HepG2 (cell line): ENCODE results near the gene MCFD2. TPM values are rescaled to one million over a fixed set of nuclear protein-coding genes. Genes with fewer than 3 reads are reported as not detected.

ENCODE experiments used
- AKNA ChIP-seq: sonication (generic); formaldehyde crosslinking; IDR thresholded peaks from 2 replicates; pipeline ENCODE4 v1.4.0; 2020; ENCODE audit warnings: missing genetic modification reagents, borderline replicate concordance
- ATM ChIP-seq: fragments of 450-650 bp; IDR thresholded peaks from 2 replicates; pipeline ENCODE4 v1.7.1; 2017; ENCODE audit warnings: mild to moderate bottlenecking, borderline replicate concordance
- CBFB ChIP-seq: sonication (generic); formaldehyde crosslinking; IDR thresholded peaks from 2 replicates; pipeline ENCODE4 v1.4.0; 2020; ENCODE audit warnings: missing genetic modification reagents
- CC2D1A ChIP-seq: sonication (generic); formaldehyde crosslinking; IDR thresholded peaks from 2 replicates; pipeline ENCODE4 v1.8.1; 2023; ENCODE audit warnings: mild to moderate bottlenecking, missing genetic modification reagents
- DPF2 ChIP-seq: sonication (generic); formaldehyde crosslinking; IDR thresholded peaks from 2 replicates; pipeline ENCODE4 v1.4.0; 2020; ENCODE audit warnings: mild to moderate bottlenecking, low read depth, missing genetic modification reagents, borderline replicate concordance
- E2F2 ChIP-seq: sonication (generic); formaldehyde crosslinking; IDR thresholded peaks from 2 replicates; pipeline ENCODE4 v1.4.0; 2020; ENCODE audit warnings: missing genetic modification reagents, borderline replicate concordance
- FOXK2 ChIP-seq: fragments of 450-650 bp; IDR thresholded peaks from 2 replicates; pipeline ENCODE4 v1.6.1; 2016
- MIER3 ChIP-seq: IDR thresholded peaks from 2 replicates; pipeline ENCODE4 v1.6.1; 2016; ENCODE audit warnings: missing compliant biosample characterization, borderline replicate concordance
- MYC ChIP-seq: sonication (generic); formaldehyde crosslinking; IDR thresholded peaks from 2 replicates; pipeline ENCODE4 v1.9.0; 2021; ENCODE audit warnings: missing genetic modification reagents, borderline replicate concordance
- NR2F1 ChIP-seq, 2 experiments: fragments of 450-650 bp in 1 of 2; formaldehyde crosslinking in 1 of 2; IDR thresholded peaks; 2 replicates each; pipeline versions ENCODE4 v1.5.0 to v1.6.1; 2016 to 2020; ENCODE audit warnings: mild to moderate bottlenecking in 1 of 2, missing compliant biosample characterization in 1 of 2, missing genetic modification reagents in 1 of 2, moderate library complexity in 1 of 2
- PBX2 ChIP-seq: IDR thresholded peaks from 2 replicates; pipeline ENCODE4 v1.6.1; 2016; ENCODE audit warnings: control low read depth
- SAFB2 ChIP-seq: sonication (generic); formaldehyde crosslinking; IDR thresholded peaks from 2 replicates; pipeline ENCODE4 v1.5.1; 2020; ENCODE audit warnings: missing genetic modification reagents, low read depth, mild to moderate bottlenecking, borderline replicate concordance
- TRIM22 ChIP-seq: fragments of 450-650 bp; IDR thresholded peaks from 2 replicates; pipeline ENCODE4 v1.6.1; 2017
- ZMAT3 ChIP-seq: sonication (generic); formaldehyde crosslinking; conservative IDR thresholded peaks from 2 replicates; pipeline ENCODE4 v1.7.0; 2021; ENCODE audit warnings: missing genetic modification reagents
- ZNF121 ChIP-seq: sonication (generic); formaldehyde crosslinking; IDR thresholded peaks from 2 replicates; pipeline ENCODE4 v1.5.0; 2020; ENCODE audit warnings: mild to moderate bottlenecking, missing genetic modification reagents
- ZNF556 ChIP-seq: sonication (generic); formaldehyde crosslinking; IDR thresholded peaks from 2 replicates; pipeline ENCODE4 v1.4.0; 2020; ENCODE audit warnings: mild to moderate bottlenecking, missing genetic modification reagents, borderline replicate concordance
- ZNF691 ChIP-seq: sonication (generic); formaldehyde crosslinking; IDR thresholded peaks from 2 replicates; pipeline ENCODE4 v1.4.0; 2020; ENCODE audit warnings: missing genetic modification reagents, low read depth, mild to moderate bottlenecking, borderline replicate concordance
- polyA plus RNA-seq, 8 experiments: library from polyadenylated mRNA; depleted of rRNA in 3 of 8; stranded (reverse) in 7 of 8; unstranded in 1 of 8; fragments of >200 nt; fragmentation: Illumina TruSeq in 4 of 8; extraction: Trizol in 4 of 8; gene quantifications; 2 replicates each; pipeline versions ENCODE4 v1.2.1 to v1.2.3, GENCODE V29; 2011 to 2016; ENCODE audit warnings: low read depth in 4 of 8, missing spikeins in 1 of 8, mixed read lengths in 1 of 8; ENCODE audit not compliant: insufficient read depth in 1 of 8
- total RNA-seq, 5 experiments: library from RNA; depleted of rRNA; stranded (reverse); fragments of >200 nt; fragmentation: Illumina TruSeq; extraction: Trizol; gene quantifications; 2 replicates each; pipeline ENCODE4 v1.2.3, GENCODE V29; 2016; ENCODE audit warnings: low read depth in 1 of 5
- TF ChIP-seq, protein P1 (sequence below): sonication (generic); formaldehyde crosslinking; IDR thresholded peaks from 2 replicates; pipeline ENCODE4 v1.4.0; 2020; ENCODE audit warnings: mild to moderate bottlenecking, missing genetic modification reagents

The MCFD2 gene
- total and polyA plus RNA-seq, 2 of the 13 experiments (the other 11 are each of a cell fraction or from before 2014, with no cell fraction given): 183 to 232 TPM

DNA sequence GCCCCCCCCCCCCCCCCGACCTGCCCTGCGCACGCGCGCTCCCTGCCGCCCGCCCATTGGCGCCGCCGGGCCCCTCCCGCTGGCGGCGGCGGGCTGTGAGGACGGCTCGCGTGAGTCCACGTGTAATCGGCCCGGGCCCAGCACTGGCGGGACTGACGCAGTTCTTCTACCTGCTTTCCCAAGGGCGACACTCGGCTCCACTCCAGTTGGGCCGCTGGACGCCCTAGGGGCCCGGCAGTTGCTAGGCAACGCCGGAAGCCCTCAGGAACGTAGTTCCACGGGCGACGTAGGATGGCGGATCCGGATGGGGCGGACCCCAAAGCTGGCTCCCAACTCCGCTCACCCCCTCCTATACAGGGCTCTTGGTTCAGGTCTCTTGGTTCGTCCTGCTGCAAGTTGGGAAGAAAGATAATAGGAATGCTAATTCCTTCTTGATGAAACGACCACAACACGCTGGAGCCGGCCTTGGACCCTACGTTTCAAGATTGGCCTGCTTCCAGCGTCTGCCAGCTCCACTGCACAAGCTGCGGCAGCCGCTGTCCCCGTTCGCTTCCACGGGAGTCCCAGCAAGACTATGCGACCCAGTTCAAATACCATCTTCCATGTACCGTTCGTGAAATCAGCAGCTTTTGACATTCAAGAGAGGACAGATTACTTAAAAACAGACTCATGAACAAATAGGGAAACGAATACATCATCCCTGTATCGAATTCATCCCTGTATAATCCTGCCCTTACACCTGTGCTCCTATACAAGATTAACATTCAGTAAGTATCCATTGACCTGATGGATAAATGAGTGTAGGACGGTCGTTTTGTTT is 415 bp upstream of the MCFD2 start (continued):
- no peak for TF ChIP-seq TRIM22
- peak; percentile 91; the same call in 1 of the 2 replicates for TF ChIP-seq MIER3 (CRISPR knock-in tag)
- TF ChIP-seq AKNA (CRISPR knock-in tag): peak; percentile 64; the same call in 1 of the 2 replicates
- no peak for TF ChIP-seq ATM
- TF ChIP-seq PBX2 (CRISPR knock-in tag): no peak
- TF ChIP-seq DPF2 (CRISPR knock-in tag): no peak
- TF ChIP-seq NR2F1 (CRISPR knock-in tag; IDR thresholded peaks at IDR 0.05): no peak
- no peak; the same call in 1 of the 2 replicates for TF ChIP-seq ZNF556
- TF ChIP-seq, protein P1, sequence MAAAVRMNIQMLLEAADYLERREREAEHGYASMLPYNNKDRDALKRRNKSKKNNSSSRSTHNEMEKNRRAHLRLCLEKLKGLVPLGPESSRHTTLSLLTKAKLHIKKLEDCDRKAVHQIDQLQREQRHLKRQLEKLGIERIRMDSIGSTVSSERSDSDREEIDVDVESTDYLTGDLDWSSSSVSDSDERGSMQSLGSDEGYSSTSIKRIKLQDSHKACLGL (CRISPR knock-in tag): peak; percentile 98
- no peak; the same call in 1 of the 2 replicates for TF ChIP-seq ZNF691 (CRISPR knock-in tag)
- TF ChIP-seq ZMAT3: peak; percentile 98
- TF ChIP-seq FOXK2: no peak
- peak; percentile 98 for TF ChIP-seq MYC (CRISPR knock-in tag)
- TF ChIP-seq SAFB2 (CRISPR knock-in tag): no peak; the same call in 1 of the 2 replicates
- TF ChIP-seq CC2D1A (CRISPR knock-in tag): no peak
- peak; percentile 30; the same call in 1 of the 2 replicates for TF ChIP-seq E2F2 (CRISPR knock-in tag)
- TF ChIP-seq ZNF121 (CRISPR knock-in tag): 0 out of 2 replicates have a peak, but pooled peaks have one; percentile 9
- TF ChIP-seq CBFB: peak; percentile 79
